ENCODE results near the gene ABCA13.

GRCh38 chr7:48237354-48237753 is 66.1 kb downstream of the ABCA13 start:
- TF ChIP-seq CTCF (tag by site-specific recombination; IDR thresholded peaks at IDR 0.05): no peak
- no peak for TF ChIP-seq SETDB1 (IDR thresholded peaks at IDR 0.05; ENCODE audit: insufficient read length, low read length)
- TF ChIP-seq REST (tag by site-specific recombination; IDR thresholded peaks at IDR 0.05): no peak
- TF ChIP-seq, protein P1, sequence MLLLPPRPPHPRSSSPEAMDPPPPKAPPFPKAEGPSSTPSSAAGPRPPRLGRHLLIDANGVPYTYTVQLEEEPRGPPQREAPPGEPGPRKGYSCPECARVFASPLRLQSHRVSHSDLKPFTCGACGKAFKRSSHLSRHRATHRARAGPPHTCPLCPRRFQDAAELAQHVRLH (tag by site-specific recombination; IDR thresholded peaks at IDR 0.05): no peak
- no peak for TF ChIP-seq MEIS1 (CRISPR knock-in tag; IDR thresholded peaks at IDR 0.05; ENCODE audit: borderline replicate concordance)
